ENCODE measurements around the gene IFNAR1. TPM values are rescaled to one million over a fixed set of nuclear protein-coding genes. Genes with fewer than 3 reads are reported as not detected.

Gene IFNAR1
- total and polyA plus RNA-seq, 9 of the 15 experiments (the other 6 are each of a cell fraction or from before 2014, with no cell fraction given) = 8.6 to 31.8 (median 14.8) TPM

DNA sequence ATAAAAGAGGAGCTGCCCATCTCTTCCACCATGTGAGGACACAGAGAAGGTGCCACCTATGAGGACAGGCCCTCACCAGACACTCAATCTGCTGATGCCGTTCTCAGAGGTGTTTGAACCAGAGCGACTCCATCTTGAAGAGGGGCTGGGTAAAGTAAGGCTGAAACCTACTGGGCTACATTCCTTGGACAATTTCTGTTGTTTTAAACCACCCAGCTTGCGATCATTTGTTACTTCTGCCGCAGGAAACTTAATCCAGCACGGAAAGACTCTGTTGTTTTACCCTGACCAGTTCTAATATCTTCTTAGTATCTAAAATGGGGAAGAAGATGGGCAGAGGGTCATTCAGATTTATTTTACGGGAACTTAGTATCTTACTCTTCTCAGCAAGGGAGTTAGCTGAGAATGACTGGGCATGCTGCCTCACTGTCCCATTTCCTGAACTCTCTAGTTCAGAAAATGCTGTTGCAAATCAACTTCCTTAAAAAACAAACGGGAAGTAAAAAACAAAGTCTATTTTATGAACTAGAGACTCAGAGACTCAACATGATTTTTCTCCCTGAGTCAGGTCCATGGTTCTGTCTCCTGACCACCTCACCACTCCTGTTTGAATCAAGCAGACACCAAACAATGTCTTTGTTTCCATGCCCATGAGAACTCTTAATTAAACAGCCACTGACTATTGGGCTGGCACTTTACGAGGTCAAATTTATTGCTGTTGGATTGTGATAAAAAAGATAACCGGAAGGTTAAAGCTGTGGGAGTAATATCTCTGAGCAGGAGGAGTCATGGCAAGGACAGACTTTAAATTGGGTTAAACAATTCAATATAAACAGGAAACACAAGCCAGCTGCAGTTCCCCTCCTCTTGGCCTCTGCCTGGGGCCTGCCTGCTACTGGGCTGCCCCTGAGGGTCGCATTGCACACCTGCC, 23.8 kb upstream of the IFNAR1 start (continued):
- TF ChIP-seq, protein P1, sequence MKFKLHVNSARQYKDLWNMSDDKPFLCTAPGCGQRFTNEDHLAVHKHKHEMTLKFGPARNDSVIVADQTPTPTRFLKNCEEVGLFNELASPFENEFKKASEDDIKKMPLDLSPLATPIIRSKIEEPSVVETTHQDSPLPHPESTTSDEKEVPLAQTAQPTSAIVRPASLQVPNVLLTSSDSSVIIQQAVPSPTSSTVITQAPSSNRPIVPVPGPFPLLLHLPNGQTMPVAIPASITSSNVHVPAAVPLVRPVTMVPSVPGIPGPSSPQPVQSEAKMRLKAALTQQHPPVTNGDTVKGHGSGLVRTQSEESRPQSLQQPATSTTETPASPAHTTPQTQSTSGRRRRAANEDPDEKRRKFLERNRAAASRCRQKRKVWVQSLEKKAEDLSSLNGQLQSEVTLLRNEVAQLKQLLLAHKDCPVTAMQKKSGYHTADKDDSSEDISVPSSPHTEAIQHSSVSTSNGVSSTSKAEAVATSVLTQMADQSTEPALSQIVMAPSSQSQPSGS (CRISPR knock-in tag; IDR thresholded peaks at IDR 0.05) = no peak
- TF ChIP-seq HNRNPL (IDR thresholded peaks at IDR 0.05; ENCODE audit: low read depth, low read length) (no peak), ZKSCAN1 (IDR thresholded peaks at IDR 0.05; ENCODE audit: low read depth, low read length) (no peak), GATAD2B (IDR thresholded peaks at IDR 0.05; ENCODE audit: borderline replicate concordance) (no peak; the same call in 1 of the 2 replicates), GABPB1 (CRISPR knock-in tag; IDR thresholded peaks at IDR 0.05) (peak; percentile 33; the same call in 1 of the 2 replicates), RHOXF2B (CRISPR knock-in tag; conservative IDR thresholded peaks at IDR 0.05) (0 out of 2 replicates have a peak, but pooled peaks have one; percentile 35), POLR2A (conservative IDR thresholded peaks at IDR 0.05) (no peak), RFX1 (IDR thresholded peaks at IDR 0.05) (no peak), CXXC5 (CRISPR knock-in tag; IDR thresholded peaks at IDR 0.05) (peak; percentile 70), ZNF561 (CRISPR knock-in tag; conservative IDR thresholded peaks at IDR 0.05) (peak; percentile 78; the same call in 1 of the 2 replicates), SIN3A (IDR thresholded peaks at IDR 0.05; ENCODE audit: borderline replicate concordance in 2 of 2, control insufficient read depth in 1 of 2, low read depth in 2 of 2, low read length in 2 of 2) (no peak), CHD4 (IDR thresholded peaks at IDR 0.05; ENCODE audit: insufficient read depth, insufficient replicate concordance, low read depth, low read length, poor library complexity, severe bottlenecking) (peak; percentile 39), CEBPB (tag; IDR thresholded peaks at IDR 0.05) (no peak), ZFP36 (IDR thresholded peaks at IDR 0.05; ENCODE audit: low read depth, low read length, partially characterized antibody) (no peak), HDAC8 (tag; IDR thresholded peaks at IDR 0.05) (peak; percentile 98)
- TF ChIP-seq, protein P2, sequence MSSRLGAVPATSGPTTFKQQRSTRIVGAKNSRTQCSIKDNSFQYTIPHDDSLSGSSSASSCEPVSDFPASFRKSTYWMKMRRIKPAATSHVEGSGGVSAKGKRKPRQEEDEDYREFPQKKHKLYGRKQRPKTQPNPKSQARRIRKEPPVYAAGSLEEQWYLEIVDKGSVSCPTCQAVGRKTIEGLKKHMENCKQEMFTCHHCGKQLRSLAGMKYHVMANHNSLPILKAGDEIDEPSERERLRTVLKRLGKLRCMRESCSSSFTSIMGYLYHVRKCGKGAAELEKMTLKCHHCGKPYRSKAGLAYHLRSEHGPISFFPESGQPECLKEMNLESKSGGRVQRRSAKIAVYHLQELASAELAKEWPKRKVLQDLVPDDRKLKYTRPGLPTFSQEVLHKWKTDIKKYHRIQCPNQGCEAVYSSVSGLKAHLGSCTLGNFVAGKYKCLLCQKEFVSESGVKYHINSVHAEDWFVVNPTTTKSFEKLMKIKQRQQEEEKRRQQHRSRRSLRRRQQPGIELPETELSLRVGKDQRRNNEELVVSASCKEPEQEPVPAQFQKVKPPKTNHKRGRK (tag; IDR thresholded peaks at IDR 0.05) = peak; percentile 26; the same call in 1 of the 2 replicates
- TF ChIP-seq, protein P3, sequence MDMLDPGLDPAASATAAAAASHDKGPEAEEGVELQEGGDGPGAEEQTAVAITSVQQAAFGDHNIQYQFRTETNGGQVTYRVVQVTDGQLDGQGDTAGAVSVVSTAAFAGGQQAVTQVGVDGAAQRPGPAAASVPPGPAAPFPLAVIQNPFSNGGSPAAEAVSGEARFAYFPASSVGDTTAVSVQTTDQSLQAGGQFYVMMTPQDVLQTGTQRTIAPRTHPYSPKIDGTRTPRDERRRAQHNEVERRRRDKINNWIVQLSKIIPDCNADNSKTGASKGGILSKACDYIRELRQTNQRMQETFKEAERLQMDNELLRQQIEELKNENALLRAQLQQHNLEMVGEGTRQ (CRISPR knock-in tag; IDR thresholded peaks at IDR 0.05) = no peak
- TF ChIP-seq, protein P4, sequence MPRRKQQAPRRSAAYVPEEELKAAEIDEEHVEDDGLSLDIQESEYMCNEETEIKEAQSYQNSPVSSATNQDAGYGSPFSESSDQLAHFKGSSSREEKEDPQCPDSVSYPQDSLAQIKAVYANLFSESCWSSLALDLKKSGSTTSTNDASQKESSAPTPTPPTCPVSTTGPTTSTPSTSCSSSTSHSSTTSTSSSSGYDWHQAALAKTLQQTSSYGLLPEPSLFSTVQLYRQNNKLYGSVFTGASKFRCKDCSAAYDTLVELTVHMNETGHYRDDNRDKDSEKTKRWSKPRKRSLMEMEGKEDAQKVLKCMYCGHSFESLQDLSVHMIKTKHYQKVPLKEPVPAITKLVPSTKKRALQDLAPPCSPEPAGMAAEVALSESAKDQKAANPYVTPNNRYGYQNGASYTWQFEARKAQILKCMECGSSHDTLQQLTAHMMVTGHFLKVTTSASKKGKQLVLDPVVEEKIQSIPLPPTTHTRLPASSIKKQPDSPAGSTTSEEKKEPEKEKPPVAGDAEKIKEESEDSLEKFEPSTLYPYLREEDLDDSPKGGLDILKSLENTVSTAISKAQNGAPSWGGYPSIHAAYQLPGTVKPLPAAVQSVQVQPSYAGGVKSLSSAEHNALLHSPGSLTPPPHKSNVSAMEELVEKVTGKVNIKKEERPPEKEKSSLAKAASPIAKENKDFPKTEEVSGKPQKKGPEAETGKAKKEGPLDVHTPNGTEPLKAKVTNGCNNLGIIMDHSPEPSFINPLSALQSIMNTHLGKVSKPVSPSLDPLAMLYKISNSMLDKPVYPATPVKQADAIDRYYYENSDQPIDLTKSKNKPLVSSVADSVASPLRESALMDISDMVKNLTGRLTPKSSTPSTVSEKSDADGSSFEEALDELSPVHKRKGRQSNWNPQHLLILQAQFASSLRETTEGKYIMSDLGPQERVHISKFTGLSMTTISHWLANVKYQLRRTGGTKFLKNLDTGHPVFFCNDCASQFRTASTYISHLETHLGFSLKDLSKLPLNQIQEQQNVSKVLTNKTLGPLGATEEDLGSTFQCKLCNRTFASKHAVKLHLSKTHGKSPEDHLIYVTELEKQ (CRISPR knock-in tag; IDR thresholded peaks at IDR 0.05) = peak; percentile 86
